K562 (cell line): Measurements from ENCODE around the gene ZNF646. TPM values are rescaled to one million over a fixed set of nuclear protein-coding genes. Genes with fewer than 3 reads are reported as not detected.

Experiments
- BRD9 ChIP-seq: fragments of 450-650 bp; IDR thresholded peaks from 2 replicates; pipeline ENCODE4 v1.6.1; 2018; ENCODE audit warnings: low read depth; ENCODE audit not compliant: partially characterized antibody
- E2F1 ChIP-seq: sonication (generic); formaldehyde crosslinking; IDR thresholded peaks from 2 replicates; pipeline ENCODE4 v1.8.1; 2023; ENCODE audit warnings: mild to moderate bottlenecking, missing genetic modification reagents, moderate library complexity
- HDAC6 ChIP-seq: IDR thresholded peaks from 2 replicates; pipeline ENCODE4 v1.6.1; 2012; ENCODE audit warnings: low read depth, mild to moderate bottlenecking, control low read depth, inconsistent platforms, low read length, moderate library complexity
- MGA ChIP-seq: fragments of 450-650 bp; IDR thresholded peaks from 2 replicates; pipeline ENCODE4 v1.6.1; 2016; ENCODE audit warnings: mild to moderate bottlenecking, moderate library complexity
- NFATC3 ChIP-seq: fragments of 450-650 bp; IDR thresholded peaks from 2 replicates; pipeline ENCODE4 v1.6.1; 2017; ENCODE audit warnings: mild to moderate bottlenecking
- TCF7L2 ChIP-seq: fragments of 150-350 bp; IDR thresholded peaks from 2 replicates; pipeline ENCODE4 v1.6.1; 2016; ENCODE audit warnings: low read depth, mild to moderate bottlenecking, low read length, moderate library complexity
- XRCC4 ChIP-seq: IDR thresholded peaks from one replicate; pipeline ENCODE4 v1.6.1; 2011; ENCODE audit not compliant: insufficient read depth, insufficient read length; ENCODE audit errors: extremely low read depth
- ZNF311 ChIP-seq: fragments of 250-450 bp; sonication (Bioruptor Pico); IDR thresholded peaks from 2 replicates; pipeline ENCODE4 v1.4.0; 2020; ENCODE audit warnings: mild to moderate bottlenecking, moderate library complexity
- polyA plus RNA-seq, 8 experiments: library from polyadenylated mRNA; depleted of rRNA in 4 of 8; stranded (reverse) in 5 of 8; unstranded in 3 of 8; fragments of >200 nt; fragmentation: Nextera tagmentation in 2 of 8; fragmentation: Illumina TruSeq in 1 of 8; extraction: Ambion mirVana in 2 of 8; extraction: Trizol in 1 of 8; gene quantifications; 2 replicates each; pipeline versions ENCODE4 v1.2.1 to v1.2.3, GENCODE V29; 2011 to 2014; ENCODE audit warnings: inconsistent platforms in 1 of 8, missing spikeins in 1 of 8
- total RNA-seq, 7 experiments: library from RNA; depleted of rRNA in 6 of 7; stranded (reverse); fragments of >200 nt in 6 of 7; fragmentation: Illumina TruSeq in 2 of 7; extraction: Trizol in 2 of 7; gene quantifications; 2 replicates each; pipeline versions ENCODE4 v1.2.1 to v1.2.3, GENCODE V29; 2011 to 2021; ENCODE audit warnings: low replicate concordance in 1 of 7
- TF ChIP-seq, protein P1 (sequence below): fragments of 450-650 bp; formaldehyde crosslinking; IDR thresholded peaks from 2 replicates; pipeline ENCODE4 v1.4.0; 2020; ENCODE audit warnings: mild to moderate bottlenecking, moderate library complexity
- TF ChIP-seq, protein P2 (sequence below): fragments of 250-450 bp; sonication (Bioruptor Pico); IDR thresholded peaks from 2 replicates; pipeline ENCODE4 v1.5.1; 2021; ENCODE audit warnings: mild to moderate bottlenecking

The ZNF646 gene
- total and polyA plus RNA-seq, 9 of the 15 experiments (the other 6 are each of a cell fraction or from before 2014, with no cell fraction given), result 0.08 to 20.6 (median 8.0) TPM

DNA sequence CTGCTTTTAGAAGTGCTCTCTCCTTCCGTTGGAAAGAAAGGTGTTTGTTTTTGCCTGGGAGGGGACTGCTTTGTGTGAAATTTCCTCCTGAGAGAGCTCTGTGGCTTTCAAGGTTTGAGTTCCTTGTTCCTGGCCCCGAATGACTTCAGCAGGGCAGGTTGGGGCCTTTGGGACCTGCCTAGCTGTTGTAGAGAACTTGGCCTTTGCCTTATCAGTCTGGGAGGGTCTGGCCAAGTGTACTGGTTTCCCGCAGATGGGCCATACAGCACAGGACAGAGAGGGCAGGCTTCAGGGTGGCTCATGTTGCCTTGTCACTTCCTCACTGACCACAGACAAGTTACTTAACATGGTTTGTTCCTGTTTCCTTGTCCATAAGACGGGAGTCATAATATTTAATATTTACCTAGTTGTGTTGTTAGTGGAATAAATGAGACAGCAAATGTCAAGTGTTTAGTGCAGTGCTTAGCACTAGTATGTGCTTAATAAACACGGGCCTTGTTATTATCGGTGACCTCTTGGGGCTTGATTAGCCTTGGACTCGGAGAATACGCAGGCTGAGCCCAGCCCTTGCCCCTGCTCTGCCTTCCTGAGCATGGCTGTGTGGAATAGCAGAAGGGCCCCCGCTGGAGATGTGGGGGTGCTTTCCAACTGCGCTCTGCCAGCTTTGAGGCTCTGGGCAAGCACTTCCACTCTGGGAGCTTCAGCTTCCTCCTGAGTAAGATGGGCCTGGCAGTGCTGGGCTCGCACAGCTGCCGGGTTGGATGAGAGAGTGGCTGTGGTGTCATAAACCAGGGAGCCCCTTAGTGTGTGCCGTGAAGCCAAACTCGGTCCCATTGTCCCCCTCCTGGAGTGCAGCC, 54.7 kb downstream of the ZNF646 start (continued):
- TF ChIP-seq MGA (no peak), BRD9 (no peak), E2F1 (CRISPR knock-in tag) (no peak), NFATC3 (no peak), XRCC4 (no peak), HDAC6 (no peak), ZNF311 (no peak), TCF7L2 (no peak)
- TF ChIP-seq, protein P1, sequence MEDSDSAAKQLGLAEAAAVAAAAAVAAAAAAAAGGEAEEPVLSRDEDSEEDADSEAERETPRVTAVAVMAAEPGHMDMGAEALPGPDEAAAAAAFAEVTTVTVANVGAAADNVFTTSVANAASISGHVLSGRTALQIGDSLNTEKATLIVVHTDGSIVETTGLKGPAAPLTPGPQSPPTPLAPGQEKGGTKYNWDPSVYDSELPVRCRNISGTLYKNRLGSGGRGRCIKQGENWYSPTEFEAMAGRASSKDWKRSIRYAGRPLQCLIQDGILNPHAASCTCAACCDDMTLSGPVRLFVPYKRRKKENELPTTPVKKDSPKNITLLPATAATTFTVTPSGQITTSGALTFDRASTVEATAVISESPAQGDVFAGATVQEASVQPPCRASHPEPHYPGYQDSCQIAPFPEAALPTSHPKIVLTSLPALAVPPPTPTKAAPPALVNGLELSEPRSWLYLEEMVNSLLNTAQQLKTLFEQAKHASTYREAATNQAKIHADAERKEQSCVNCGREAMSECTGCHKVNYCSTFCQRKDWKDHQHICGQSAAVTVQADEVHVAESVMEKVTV (CRISPR knock-in tag), result no peak
- TF ChIP-seq, protein P2, sequence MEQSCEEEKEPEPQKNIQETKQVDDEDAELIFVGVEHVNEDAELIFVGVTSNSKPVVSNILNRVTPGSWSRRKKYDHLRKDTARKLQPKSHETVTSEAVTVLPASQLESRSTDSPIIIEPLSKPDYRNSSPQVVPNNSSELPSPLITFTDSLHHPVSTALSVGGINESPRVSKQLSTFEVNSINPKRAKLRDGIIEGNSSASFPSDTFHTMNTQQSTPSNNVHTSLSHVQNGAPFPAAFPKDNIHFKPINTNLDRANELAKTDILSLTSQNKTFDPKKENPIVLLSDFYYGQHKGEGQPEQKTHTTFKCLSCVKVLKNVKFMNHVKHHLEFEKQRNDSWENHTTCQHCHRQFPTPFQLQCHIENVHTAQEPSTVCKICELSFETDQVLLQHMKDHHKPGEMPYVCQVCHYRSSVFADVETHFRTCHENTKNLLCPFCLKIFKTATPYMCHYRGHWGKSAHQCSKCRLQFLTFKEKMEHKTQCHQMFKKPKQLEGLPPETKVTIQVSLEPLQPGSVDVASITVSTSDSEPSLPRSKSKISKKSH (CRISPR knock-in tag), result no peak
